Endothelial cell of umbilical vein (primary cell): ENCODE data around the gene SLC1A1. TPM values are rescaled to one million over a fixed set of nuclear protein-coding genes. Genes with fewer than 3 reads are reported as not detected.
A peak's percentile ranks its signal among the peaks of the same experiment; 100 is the strongest.
"Not testable (repeated sequence)": the region's sequence is repeated elsewhere in the genome, so short reads cannot be mapped to it uniquely, and the experiment has no call there.

Source experiments
- BruUV-seq: library from RNA; stranded (reverse); fragments of 400-500 nt; replicated peaks from 2 replicates; lab custom pipeline; 2021; lab: Mats Ljungman, UMichigan
- CTCF ChIA-PET: fragments of 300-600, 350-600 bp; sonication (Branson Sonifier 250); formaldehyde crosslinking; loops from one replicate; lab custom pipeline; 2021; ENCODE audit warnings: antibody characterized with exemption, inconsistent platforms; lab: Charles Lee
- POLR2A ChIA-PET: fragments of 300-600, 350-600 bp; sonication (Branson Sonifier 250); formaldehyde crosslinking; loops from one replicate; lab custom pipeline; 2021; ENCODE audit warnings: antibody characterized with exemption, inconsistent platforms; lab: Charles Lee
- DNase-seq: peaks from one replicate; pipeline ENCODE4 v3.0.0-alpha.2; 2011; ENCODE audit warnings: low read depth, low spot score
- FAIRE-seq: peaks from 2 replicates; lab custom pipeline; 2011; peaks lifted over from hg19 to GRCh38; lab: Jason Lieb, UNC
- H2AFZ ChIP-seq: 2 replicates; pipeline ENCODE4 v1.6.0; 2012; ENCODE audit warnings: low read depth, low read length, control low read depth, inconsistent platforms
- H3K27ac ChIP-seq: 2 replicates; pipeline ENCODE4 v1.5.1; 2011; ENCODE audit warnings: low read depth, mild to moderate bottlenecking, control low read depth, low read length, moderate library complexity; ENCODE audit not compliant: insufficient read depth
- H3K27me3 ChIP-seq, 2 experiments: 2 replicates each; pipeline versions ENCODE4 v1.6.0 to v1.6.1; 2011; ENCODE audit warnings: low read length in 2 of 2, mixed read lengths in 1 of 2; ENCODE audit not compliant: control insufficient read depth in 2 of 2, insufficient read depth in 2 of 2
- H3K36me3 ChIP-seq, 2 experiments: 2 replicates in 1 of 2; 3 replicates in 1 of 2; pipeline ENCODE4 v1.5.1; 2011; ENCODE audit warnings: low read length in 2 of 2, mild to moderate bottlenecking in 1 of 2, moderate library complexity in 1 of 2; ENCODE audit not compliant: control insufficient read depth in 2 of 2, insufficient read depth in 2 of 2; ENCODE audit errors: extremely low read depth in 1 of 2
- H3K4me1 ChIP-seq: 3 replicates; pipeline ENCODE4 v1.5.1; 2011; ENCODE audit warnings: mild to moderate bottlenecking, low read length; ENCODE audit not compliant: control insufficient read depth, insufficient read depth; ENCODE audit errors: extremely low read depth
- H3K4me2 ChIP-seq: 2 replicates; pipeline ENCODE4 v1.6.1; 2011; ENCODE audit warnings: low read length, control low read depth, mixed read lengths; ENCODE audit not compliant: insufficient read depth
- H3K4me3 ChIP-seq, 3 experiments: fragments of 200-600 bp in 1 of 3; sonication (generic), shearing (Covaris generic) in 1 of 3; replicated peaks in 1 of 3; 2 replicates each; pipeline ENCODE4 v1.5.1; 2011 to 2016; ENCODE audit warnings: control low read depth in 3 of 3, low read length in 3 of 3, mild to moderate bottlenecking in 2 of 3, inconsistent platforms in 1 of 3, low read depth in 1 of 3, moderate library complexity in 1 of 3; ENCODE audit not compliant: insufficient read depth in 1 of 3
- H3K79me2 ChIP-seq: 2 replicates; pipeline ENCODE4 v1.6.0; 2012; ENCODE audit warnings: low read length, inconsistent platforms; ENCODE audit not compliant: control insufficient read depth, insufficient read depth
- H3K9ac ChIP-seq: replicated peaks from 2 replicates; pipeline ENCODE3; 2011; ENCODE audit warnings: low read length, control low read depth; ENCODE audit not compliant: insufficient read depth; ENCODE audit errors: extremely low read depth
- H3K9me1 ChIP-seq: replicated peaks from 3 replicates; pipeline ENCODE4 v1.6.0; 2011; ENCODE audit warnings: mild to moderate bottlenecking, low read length; ENCODE audit not compliant: control insufficient read depth, insufficient read depth; ENCODE audit errors: extremely low read depth
- H3K9me3 ChIP-seq: replicated peaks from 2 replicates; pipeline ENCODE4 v1.5.1; 2012; ENCODE audit warnings: low read length, inconsistent platforms; ENCODE audit not compliant: control insufficient read depth, insufficient read depth
- H4K20me1 ChIP-seq: replicated peaks from 2 replicates; pipeline ENCODE3; 2011; ENCODE audit warnings: mild to moderate bottlenecking, low read length; ENCODE audit not compliant: control insufficient read depth, insufficient read depth; ENCODE audit errors: extremely low read depth
- CTCF ChIP-seq, 2 donors: IDR thresholded peaks; 1 replicate in 1 of 2; 2 replicates in 1 of 2; pipeline ENCODE4 v1.5.1; 2011; ENCODE audit warnings: low read length in 2 of 2, mild to moderate bottlenecking in 2 of 2, moderate library complexity in 2 of 2, control low read depth in 1 of 2, inconsistent platforms in 1 of 2, low read depth in 1 of 2; ENCODE audit not compliant: insufficient read depth in 1 of 2; ENCODE audit errors: extremely low read depth in 1 of 2
- dilution Hi-C: fragments of 300-500 bp; cut with MboI; formaldehyde crosslinking; loops from one replicate; pipeline ENCODE4 v1.15.0; 2019; ENCODE audit warnings: low sequenced_read_pairs; ENCODE audit not compliant: extremely low pct_ligation_motif_present
- intact Hi-C: fragments of 100-400 bp; cut with micrococcal nuclease; formaldehyde crosslinking; loops from one replicate; pipeline ENCODE4 v1.10.0; 2022
- polyA plus RNA-seq, 4 experiments: library from polyadenylated mRNA; depleted of rRNA in 3 of 4; stranded (reverse) in 3 of 4; unstranded in 1 of 4; fragments of >200 nt; gene quantifications; 2 replicates each; pipeline versions ENCODE4 v1.2.1 to v1.2.3, GENCODE V29; 2011 to 2012; ENCODE audit warnings: missing spikeins in 1 of 4
- total RNA-seq: library from RNA; stranded (reverse); gene quantifications from 2 replicates; pipeline ENCODE4 v1.2.3, GENCODE V29; 2021
- TF ChIP-seq, protein P1 (sequence below): IDR thresholded peaks from 2 replicates; pipeline ENCODE4 v1.6.1; 2011; ENCODE audit not compliant: insufficient read depth, insufficient read length

The SLC1A1 gene
- total and polyA plus RNA-seq, 2 donors (not counting 3 experiments of a cell fraction or from before 2014, with no cell fraction given), result 5.8 to 8.3 TPM

GRCh38 chr9:4544714-4545113 is 54.4 kb downstream of the SLC1A1 start:
- H3K4me2 ChIP-seq, H3K36me3 ChIP-seq, H3K27ac ChIP-seq, BruUV-seq, H4K20me1 ChIP-seq, H3K9me3 ChIP-seq, dilution Hi-C loops, CTCF ChIA-PET, H2AFZ ChIP-seq, H3K4me3 ChIP-seq, DNase-seq, FAIRE-seq, H3K79me2 ChIP-seq, H3K27me3 ChIP-seq, H3K9ac ChIP-seq, H3K9me1 ChIP-seq, POLR2A ChIA-PET: not testable (repeated sequence)
- intact Hi-C loops, result loop anchor here (5.0 kb wide), 1 partner anchor 112 kb away; no protein-coding TSS in a partner anchor
- H3K4me1 ChIP-seq, result peaks cover 52% of the 10 kb centered on the region

- Histone ChIP-seq H3K79me2 (no peaks in the 10 kb centered on the region), H3K9ac (no peak overlapping the region), H3K27ac (peak overlapping the region; percentile 55), H3K27me3 (no peaks in the 10 kb centered on the region), H3K4me1 (peaks cover 40% of the 10 kb centered on the region), H3K9me3 (no peaks in the 10 kb centered on the region), H3K9me1 (no peaks in the 10 kb centered on the region), H4K20me1 (no peaks in the 10 kb centered on the region), H3K4me3 (no peak overlapping the region), H3K4me2 (peak overlapping the region; percentile 40), H2AFZ (no peak overlapping the region), H3K36me3 (no peaks in the 10 kb centered on the region)
- TF ChIP-seq, protein P1, sequence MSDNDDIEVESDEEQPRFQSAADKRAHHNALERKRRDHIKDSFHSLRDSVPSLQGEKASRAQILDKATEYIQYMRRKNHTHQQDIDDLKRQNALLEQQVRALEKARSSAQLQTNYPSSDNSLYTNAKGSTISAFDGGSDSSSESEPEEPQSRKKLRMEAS, result no peak
- no peak for TF ChIP-seq CTCF (IDR thresholded peaks at IDR 0.05; ENCODE audit: extremely low read depth in 1 of 2, insufficient read depth in 1 of 2, low read depth in 1 of 2, low read length in 2 of 2)
- ChIA-PET POLR2A (no interaction called here), CTCF (interaction anchor here (0.8 kb wide), 1 partner anchor 203 kb away, joined by 3 read pairs; no protein-coding TSS in a partner anchor)
- FAIRE-seq (peak; percentile 57), DNase-seq (peak; percentile 87)
- dilution Hi-C loops (no loop called here), intact Hi-C loops (loop anchor here (1.0 to 2.0 kb wide), 2 partner anchors 8 to 16 kb away; no protein-coding TSS in a partner anchor)
- BruUV-seq, result no TSS peak
Measured at GRCh38 chr9:4547016-4547415, 56.7 kb downstream of the SLC1A1 start.
